H1 (cell line): ENCODE measurements around the gene LRRC56. TPM values are rescaled to one million over a fixed set of nuclear protein-coding genes. Genes with fewer than 3 reads are reported as not detected.

Source experiments
- CTCF ChIA-PET: fragments of 300-600 bp; sonication (Branson Sonifier 250); formaldehyde crosslinking; loops from one replicate; lab custom pipeline; 2021; ENCODE audit not compliant: partially characterized antibody; lab: Charles Lee
- POLR2A ChIA-PET: fragments of 300-600 bp; sonication (Branson Sonifier 250); formaldehyde crosslinking; loops from one replicate; lab custom pipeline; 2021; ENCODE audit warnings: inconsistent platforms; ENCODE audit not compliant: partially characterized antibody; lab: Charles Lee
- DNase-seq, 2 experiments: peaks; one replicate each; pipeline versions ENCODE4 v3.0.0 to v3.0.0-alpha.2; 2010 to 2022; ENCODE audit warnings: low spot score in 2 of 2, low read depth in 1 of 2, mixed read lengths in 1 of 2
- FAIRE-seq: peaks from 2 replicates; lab custom pipeline; 2011; peaks lifted over from hg19 to GRCh38; lab: Jason Lieb, UNC
- H2AFZ ChIP-seq: 2 replicates; pipeline ENCODE4 v1.8.1; 2012; ENCODE audit warnings: low read length, inconsistent platforms
- H2AK5ac ChIP-seq: 2 replicates; pipeline ENCODE4 v1.6.1; 2013; ENCODE audit warnings: low read depth, low read length
- H2BK120ac ChIP-seq: replicated peaks from 2 replicates; pipeline ENCODE3; 2013; ENCODE audit warnings: low read depth, low read length, inconsistent platforms
- H2BK12ac ChIP-seq: 2 replicates; pipeline ENCODE4 v1.6.1; 2013; ENCODE audit warnings: low read depth, low read length
- H2BK15ac ChIP-seq: 2 replicates; pipeline ENCODE4 v1.6.1; 2013; ENCODE audit warnings: low read length
- H2BK20ac ChIP-seq: 2 replicates; pipeline ENCODE4 v1.6.1; 2013; ENCODE audit warnings: low read length
- H2BK5ac ChIP-seq: 2 replicates; pipeline ENCODE4 v1.6.1; 2013; ENCODE audit warnings: low read depth, low read length
- H3K14ac ChIP-seq: 2 replicates; pipeline ENCODE4 v1.6.1; 2013; ENCODE audit warnings: inconsistent platforms; ENCODE audit not compliant: insufficient read length
- H3K18ac ChIP-seq: 2 replicates; pipeline ENCODE4 v1.6.1; 2013; ENCODE audit warnings: low read length; ENCODE audit errors: extremely low read depth
- H3K23ac ChIP-seq: 2 replicates; pipeline ENCODE4 v1.6.1; 2013; ENCODE audit warnings: inconsistent platforms; ENCODE audit not compliant: insufficient read length
- H3K23me2 ChIP-seq: 2 replicates; pipeline ENCODE4 v1.6.1; 2013; ENCODE audit warnings: low read depth, low read length
- H3K27ac ChIP-seq: 2 replicates; pipeline ENCODE4 v1.6.1; 2011; ENCODE audit warnings: low read depth, low read length, inconsistent platforms
- H3K27me3 ChIP-seq, 4 experiments: replicated peaks in 1 of 4; 1 replicate in 1 of 4; 2 replicates in 3 of 4; pipeline versions ENCODE4 v1.6.1 to v1.8.1; 2011 to 2013; ENCODE audit warnings: low read length in 3 of 4, mild to moderate bottlenecking in 3 of 4, inconsistent platforms in 2 of 4, mixed read lengths in 2 of 4, moderate library complexity in 1 of 4; ENCODE audit not compliant: control insufficient read depth in 3 of 4, insufficient read depth in 3 of 4; ENCODE audit errors: extremely low read depth in 1 of 4
- H3K36me3 ChIP-seq, 4 experiments: 2 replicates each; pipeline versions ENCODE4 v1.6.1 to v1.8.1; 2011 to 2013; ENCODE audit warnings: mild to moderate bottlenecking in 4 of 4, low read length in 3 of 4, moderate library complexity in 2 of 4, control low read depth in 1 of 4, inconsistent platforms in 1 of 4; ENCODE audit not compliant: insufficient read depth in 4 of 4, control insufficient read depth in 2 of 4
- H3K4ac ChIP-seq: replicated peaks from 2 replicates; pipeline ENCODE3; 2013; ENCODE audit warnings: low read length, low read depth, mixed read lengths, inconsistent platforms; ENCODE audit not compliant: insufficient read length
- H3K4me1 ChIP-seq, 4 experiments: replicated peaks in 1 of 4; 1 replicate in 1 of 4; 2 replicates in 3 of 4; pipeline versions ENCODE4 v1.6.1 to v1.8.1; 2011 to 2013; ENCODE audit warnings: low read length in 3 of 4, inconsistent platforms in 2 of 4, mixed read lengths in 1 of 4; ENCODE audit not compliant: insufficient read depth in 4 of 4, control insufficient read depth in 3 of 4
- H3K4me2 ChIP-seq, 2 experiments: 2 replicates each; pipeline versions ENCODE4 v1.6.1 to v1.8.1; 2011 to 2013; ENCODE audit warnings: low read depth in 2 of 2, low read length in 2 of 2, control low read depth in 1 of 2, inconsistent platforms in 1 of 2, mild to moderate bottlenecking in 1 of 2; ENCODE audit not compliant: insufficient read depth in 1 of 2
- H3K4me3 ChIP-seq, 4 experiments: fragments of 200-600, 300-600 bp in 1 of 4; sonication (generic), shearing (Covaris generic), sonication (Bioruptor Twin) in 1 of 4; 2 replicates each; pipeline versions ENCODE4 v1.5.1 to v1.8.1; 2011 to 2016; ENCODE audit warnings: low read length in 4 of 4, low read depth in 3 of 4, control low read depth in 2 of 4, inconsistent platforms in 2 of 4, mild to moderate bottlenecking in 2 of 4, mixed read lengths in 1 of 4, moderate library complexity in 1 of 4; ENCODE audit not compliant: insufficient read depth in 2 of 4; ENCODE audit errors: extremely low read depth in 1 of 4
- H3K56ac ChIP-seq: replicated peaks from 2 replicates; pipeline ENCODE3; 2013; ENCODE audit warnings: low read depth, mild to moderate bottlenecking, mixed read lengths, low read length, inconsistent platforms; ENCODE audit not compliant: insufficient read length
- H3K79me1 ChIP-seq: 2 replicates; pipeline ENCODE4 v1.6.1; 2013; ENCODE audit warnings: low read depth, low read length, control low read depth
- H3K79me2 ChIP-seq, 2 experiments: 2 replicates each; pipeline versions ENCODE4 v1.6.1 to v1.8.1; 2012 to 2013; ENCODE audit warnings: low read length in 2 of 2, mild to moderate bottlenecking in 2 of 2, inconsistent platforms in 1 of 2; ENCODE audit not compliant: insufficient read depth in 2 of 2, control insufficient read depth in 1 of 2
- H3K9ac ChIP-seq, 4 experiments: replicated peaks in 1 of 4; 1 replicate in 1 of 4; 2 replicates in 3 of 4; pipeline versions ENCODE4 v1.6.1 to v1.8.1; 2011 to 2013; ENCODE audit warnings: low read depth in 3 of 4, low read length in 3 of 4, control low read depth in 2 of 4, mild to moderate bottlenecking in 2 of 4, moderate library complexity in 2 of 4, inconsistent platforms in 1 of 4; ENCODE audit errors: extremely low read depth in 1 of 4
- H3K9me3 ChIP-seq, 2 experiments: 2 replicates each; pipeline versions ENCODE4 v1.6.1 to v1.8.1; 2012 to 2013; ENCODE audit warnings: mild to moderate bottlenecking in 2 of 2, moderate library complexity in 2 of 2, control low read depth in 1 of 2, inconsistent platforms in 1 of 2, low read depth in 1 of 2, low read length in 1 of 2, mixed read lengths in 1 of 2; ENCODE audit not compliant: insufficient read depth in 2 of 2
- H4K20me1 ChIP-seq, 2 experiments: replicated peaks in 1 of 2; 2 replicates each; pipeline versions ENCODE3 to v1.8.1; 2011 to 2013; ENCODE audit warnings: inconsistent platforms in 2 of 2, low read length in 2 of 2, mild to moderate bottlenecking in 1 of 2; ENCODE audit not compliant: insufficient read depth in 2 of 2, control insufficient read depth in 1 of 2
- H4K5ac ChIP-seq: 2 replicates; pipeline ENCODE4 v1.6.1; 2013; ENCODE audit warnings: low read length, low read depth, mixed read lengths, inconsistent platforms; ENCODE audit not compliant: insufficient read length
- H4K8ac ChIP-seq: 2 replicates; pipeline ENCODE4 v1.8.0; 2013; ENCODE audit warnings: mild to moderate bottlenecking, moderate library complexity, low read length, inconsistent platforms; ENCODE audit not compliant: insufficient read depth; ENCODE audit errors: extremely low read depth
- H4K91ac ChIP-seq: replicated peaks from 2 replicates; pipeline ENCODE3; 2013; ENCODE audit warnings: low read length, mixed read lengths, inconsistent platforms; ENCODE audit not compliant: insufficient read length
- CBX8 ChIP-seq: fragments of 300-800, 300-1000 bp; sonication (generic); IDR thresholded peaks from 2 replicates; pipeline ENCODE4 v1.7.1; 2016; ENCODE audit warnings: low read depth, low read length, borderline replicate concordance
- CHD1 ChIP-seq: IDR thresholded peaks from 2 replicates; pipeline ENCODE4 v1.6.1; 2012; ENCODE audit warnings: low read depth, low read length, improper control_type of control experiment
- FOSL1 ChIP-seq: IDR thresholded peaks from 2 replicates; pipeline ENCODE4 v1.6.1; 2011; ENCODE audit warnings: mild to moderate bottlenecking, low read depth, low read length, moderate library complexity; ENCODE audit not compliant: insufficient read depth
- GABPA ChIP-seq: IDR thresholded peaks from 2 replicates; pipeline ENCODE4 v1.6.1; 2011; ENCODE audit warnings: mild to moderate bottlenecking, low read length, moderate library complexity, borderline replicate concordance; ENCODE audit not compliant: insufficient read depth
- MAFK ChIP-seq: IDR thresholded peaks from 2 replicates; pipeline ENCODE4 v1.6.1; 2012; ENCODE audit warnings: low read depth, mild to moderate bottlenecking, improper control_type of control experiment, low read length
- RFX5 ChIP-seq: IDR thresholded peaks from 2 replicates; pipeline ENCODE4 v1.6.1; 2011; ENCODE audit warnings: low read depth, low read length, improper control_type of control experiment, borderline replicate concordance
- SRF ChIP-seq: IDR thresholded peaks from 2 replicates; pipeline ENCODE4 v1.6.1; 2011; ENCODE audit warnings: mild to moderate bottlenecking, low read depth, low read length, moderate library complexity
- WGBS, 2 experiments: shearing (Covaris generic) in 1 of 2; methylation state at CpG; one replicate each; pipeline versions ENCODE4 v1.1.6 to v1.1.7; 2013 to 2015; ENCODE audit warnings: low lambda C conversion rate in 2 of 2, mixed read lengths in 2 of 2, inconsistent platforms in 1 of 2, low coverage in 1 of 2, missing lambda C conversion rate in 1 of 2; ENCODE audit not compliant: insufficient replicate concordance in 2 of 2, insufficient coverage in 1 of 2, insufficient read length in 1 of 2; ENCODE audit errors: extremely low coverage in 1 of 2, missing lambda C conversion rate in 1 of 2; 5-methylcytosine and 5-hydroxymethylcytosine counted together
- polyA plus RNA-seq, 7 experiments: library from polyadenylated mRNA; depleted of rRNA in 3 of 7; stranded (reverse) in 5 of 7; unstranded in 2 of 7; fragments of >200 nt in 5 of 7; fragments of 200-250 nt in 2 of 7; gene quantifications; 1 replicate in 5 of 7; 2 replicates in 1 of 7; 4 replicates in 1 of 7; pipeline versions ENCODE4 v1.2.1 to v1.2.3, GENCODE V29; 2011 to 2013; ENCODE audit warnings: missing spikeins in 2 of 7, mixed read lengths in 2 of 7
- total RNA-seq: library from RNA; stranded (reverse); fragmentation: NEBNext Ultra II Directional; extraction: Animal tissue kit (Norgen Biotek cat#: 25700); gene quantifications from 2 replicates; pipeline ENCODE4 v1.2.1, GENCODE V29; 2021

The LRRC56 gene
- total and polyA plus RNA-seq, 2 of the 8 experiments (the other 6 are each of a cell fraction or from before 2014, with no cell fraction given), result 0.94 to 1.9 TPM

DNA sequence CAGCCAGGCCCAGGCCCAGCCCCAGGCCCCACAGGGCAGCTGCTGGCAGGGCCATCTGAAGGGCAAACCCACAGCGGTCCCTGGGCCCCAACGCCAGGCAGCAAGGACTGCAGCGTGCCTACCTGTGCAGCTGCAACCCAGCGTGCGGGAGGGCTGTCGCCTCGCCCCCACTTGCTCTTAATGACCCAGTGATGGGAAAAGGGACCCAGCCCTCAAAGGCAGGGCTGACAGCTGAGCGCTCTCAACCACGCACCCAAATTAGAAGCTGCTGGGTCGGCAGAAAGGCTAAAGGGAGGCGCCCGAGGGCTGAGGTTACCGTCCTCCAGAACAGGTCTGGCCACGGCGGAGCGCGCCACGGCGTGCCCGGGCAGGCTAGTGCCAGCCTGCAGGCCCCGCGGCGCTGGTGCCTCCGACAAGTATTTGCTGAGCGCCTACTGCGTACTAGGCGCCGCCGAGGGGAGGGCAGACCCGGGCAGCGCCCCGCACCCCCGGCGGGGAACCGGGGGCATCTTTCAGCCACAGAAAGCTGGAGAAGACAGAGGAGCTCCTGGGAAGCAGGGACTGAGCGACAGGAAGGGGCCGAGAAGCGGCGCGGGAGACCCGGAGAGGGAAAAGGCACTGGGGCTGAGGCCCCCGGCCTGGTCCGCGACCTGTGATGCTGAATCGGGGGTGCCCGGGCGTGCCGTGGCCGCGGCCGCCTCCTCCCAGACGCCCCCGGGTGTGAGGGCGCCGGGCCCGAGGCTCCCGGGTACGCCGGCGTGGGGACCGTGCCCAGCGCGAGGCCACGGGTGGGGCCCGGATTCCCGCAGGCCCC is 2.7 kb upstream of the LRRC56 start:
- no peaks in the 10 kb centered on the region for H3K79me1 ChIP-seq
- H2BK120ac ChIP-seq, result no peak overlapping the region
- H2BK20ac ChIP-seq, result no peak overlapping the region
- H4K91ac ChIP-seq, result peak overlapping the region; percentile 40
- H3K4me1 ChIP-seq, result peaks cover 0 to 17% (median 10%) of the 10 kb centered on the region in 4 experiments; a peak in 5 of 7 replicates
- no peak overlapping the region for H4K5ac ChIP-seq
- peak overlapping the region; percentile 52 to 77 (median 70) for H3K4me3 ChIP-seq
- peaks cover 0 to 15% (median 6%) of the 10 kb centered on the region in 4 experiments; a peak in 5 of 8 replicates for H3K36me3 ChIP-seq
- H3K9ac ChIP-seq, result peak overlapping the region in 3 of 4 experiments; percentile 29 to 52 (median 40); a peak in 5 of 7 replicates
- ChIA-PET POLR2A (interaction anchor here (1.0 to 1.2 kb wide), 3 partner anchors 28 to 166 kb away, joined by 3 to 5 read pairs (median 4); partner anchors contain the start of gene B4GALNT4), CTCF (interaction anchor here (1.0 to 1.6 kb wide), 3 partner anchors 12 to 85 kb away, joined by 3 to 5 read pairs (median 4); partner anchors contain the start of gene PTDSS2)
- H4K8ac ChIP-seq, result no peak overlapping the region
- peak in 1 of 2 experiments; percentile 66 for DNase-seq
- no peaks in the 10 kb centered on the region for H3K79me2 ChIP-seq
- peak overlapping the region; percentile 19; the same call in 1 of the 2 replicates for H3K18ac ChIP-seq
- no peak overlapping the region; the same call in 1 of the 2 replicates for H2BK12ac ChIP-seq
- H2BK5ac ChIP-seq, result no peak overlapping the region
- H4K20me1 ChIP-seq, result peaks cover 7 to 11% of the 10 kb centered on the region in 2 experiments
- no peak overlapping the region for H2AFZ ChIP-seq
- H3K23ac ChIP-seq, result no peak overlapping the region
- no peak overlapping the region for H3K14ac ChIP-seq
- WGBS, 2 experiments, result 26% methylated on average over 47 of the region's 66 CpGs; no CpG with 5 or more reads in 1 of the 2 experiments
- H2AK5ac ChIP-seq, result no peak overlapping the region
- H3K27ac ChIP-seq, result no peak overlapping the region
- no peak overlapping the region for H3K4ac ChIP-seq
- no peaks in the 10 kb centered on the region for H3K9me3 ChIP-seq
- no peak for FAIRE-seq
- H2BK15ac ChIP-seq, result no peak overlapping the region
- H3K4me2 ChIP-seq, result peak overlapping the region; percentile 48 to 72
- H3K27me3 ChIP-seq, result peaks cover 0 to 16% (median 6%) of the 10 kb centered on the region in 4 experiments; a peak in 5 of 7 replicates
- TF ChIP-seq CHD1, result no peak
- TF ChIP-seq CBX8, result no peak
- no peak for TF ChIP-seq MAFK
- no peak for TF ChIP-seq FOSL1
- no peak for TF ChIP-seq SRF
- TF ChIP-seq GABPA, result peak; percentile 9; the same call in 1 of the 2 replicates
- no peak for TF ChIP-seq RFX5
- H3K23me2 ChIP-seq, result peaks cover 21% of the 10 kb centered on the region; the same call in 1 of the 2 replicates
- peak overlapping the region; percentile 16 for H3K56ac ChIP-seq
